HG03520 (cell line): ENCODE measurements around the gene SNAP47.

Experiments
- ATAC-seq: cut with Tn5 transposase; IDR thresholded peaks from one replicate; pipeline ENCODE4 v1.9.1; 2021; ENCODE audit warnings: mild to moderate bottlenecking, moderate library complexity; ENCODE audit not compliant: unreplicated experiment

Gene SNAP47

GRCh38 chr1:227795732-227796131 lies 60.5 kb downstream of the SNAP47 start:
- no peak for ATAC-seq

- ATAC-seq = no peak
These were observed 61.2 kb downstream of the SNAP47 start for GRCh38 chr1:227796359-227796915.

GRCh38 chr1:227797144-227797543 lies 61.9 kb downstream of the SNAP47 start:
- ATAC-seq = no peak

GRCh38 chr1:227797625-227798024 lies 62.4 kb downstream of the SNAP47 start:
- no peak for ATAC-seq

- no peak for ATAC-seq
These were observed 63.0 kb downstream of the SNAP47 start for GRCh38 chr1:227798078-227798802.

GRCh38 chr1:227799756-227800155 lies 64.5 kb downstream of the SNAP47 start:
- ATAC-seq = no peak

GRCh38 chr1:227803933-227804332 lies 68.7 kb downstream of the SNAP47 start:
- ATAC-seq = no peak

GRCh38 chr1:227805606-227806197 lies 70.5 kb downstream of the SNAP47 start:
- ATAC-seq = no peak

GRCh38 chr1:227808566-227808965 lies 73.3 kb downstream of the SNAP47 start:
- ATAC-seq = no peak

GRCh38 chr1:227809026-227809425 lies 73.8 kb downstream of the SNAP47 start:
- ATAC-seq = no peak

GRCh38 chr1:227813962-227814361 lies 78.7 kb downstream of the SNAP47 start:
- ATAC-seq = no peak

- no peak for ATAC-seq
These were observed 80.5 kb downstream of the SNAP47 start, which contains the start of gene PRSS38 for GRCh38 chr1:227815468-227816409. Gene PRSS38 (plus strand): TSS chr1:227815675. CDS start chr1:227815717, 42 bp downstream.

- no peak for ATAC-seq
These were observed 81.7 kb downstream of the SNAP47 start for GRCh38 chr1:227816750-227817446.

- no peak for ATAC-seq
These were observed 88.3 kb downstream of the SNAP47 start for GRCh38 chr1:227823537-227823936.

- ATAC-seq = no peak
These were observed 89.0 kb downstream of the SNAP47 start for GRCh38 chr1:227824204-227824603.

GRCh38 chr1:227828786-227829185 lies 93.6 kb downstream of the SNAP47 start:
- no peak for ATAC-seq
